CD14-positive monocyte (primary cell): ENCODE results near the gene CXXC5. TPM values are rescaled to one million over a fixed set of nuclear protein-coding genes. Genes with fewer than 3 reads are reported as not detected.

Experiments used
- DNase-seq, 3 donors: peaks; one replicate each; pipeline ENCODE4 v3.0.0-alpha.2; 2011 to 2022
- H2AFZ ChIP-seq: 2 replicates; pipeline ENCODE4 v1.6.0; 2012; ENCODE audit warnings: mild to moderate bottlenecking, low read depth, low read length, inconsistent platforms; ENCODE audit not compliant: insufficient read depth, poor library complexity, severe bottlenecking
- H3K27ac ChIP-seq, 2 donors: 1 replicate in 1 of 2; 2 replicates in 1 of 2; pipeline ENCODE4 v1.5.1; 2012 to 2013; ENCODE audit warnings: low read length in 2 of 2, control low read depth in 1 of 2, inconsistent platforms in 1 of 2, low read depth in 1 of 2, mild to moderate bottlenecking in 1 of 2
- H3K27me3 ChIP-seq, 2 donors: one replicate each; pipeline versions ENCODE4 v1.6.0 to v1.6.1; 2011 to 2013; ENCODE audit warnings: low read length in 2 of 2; ENCODE audit not compliant: control insufficient read depth in 2 of 2, insufficient read depth in 2 of 2
- H3K36me3 ChIP-seq, 2 donors: replicated peaks in 1 of 2; 1 replicate in 1 of 2; 2 replicates in 1 of 2; pipeline versions ENCODE4 v1.5.1 to v1.6.1; 2012 to 2013; ENCODE audit warnings: low read length in 2 of 2, control low read depth in 1 of 2, inconsistent platforms in 1 of 2, mild to moderate bottlenecking in 1 of 2; ENCODE audit not compliant: insufficient read depth in 2 of 2, control insufficient read depth in 1 of 2
- H3K4me1 ChIP-seq, 2 donors: 1 replicate in 1 of 2; 2 replicates in 1 of 2; pipeline versions ENCODE4 v1.5.1 to v1.6.1; 2012 to 2013; ENCODE audit warnings: low read length in 2 of 2, control low read depth in 1 of 2, inconsistent platforms in 1 of 2, mild to moderate bottlenecking in 1 of 2, moderate library complexity in 1 of 2; ENCODE audit not compliant: insufficient read depth in 2 of 2, control insufficient read depth in 1 of 2
- H3K4me2 ChIP-seq: replicated peaks from 2 replicates; pipeline ENCODE3; 2012; ENCODE audit warnings: low read length, moderate library complexity, mild to moderate bottlenecking; ENCODE audit not compliant: poor library complexity, severe bottlenecking; ENCODE audit errors: extremely low read depth
- H3K4me3 ChIP-seq, 3 experiments: fragments of 200-600 bp in 1 of 3; sonication (generic) in 1 of 3; replicated peaks in 1 of 3; 1 replicate in 2 of 3; 2 replicates in 1 of 3; pipeline ENCODE4 v1.5.1; 2011 to 2013; ENCODE audit warnings: low read length in 3 of 3, mild to moderate bottlenecking in 3 of 3, control low read depth in 2 of 3, low read depth in 2 of 3, inconsistent platforms in 1 of 3, moderate library complexity in 1 of 3
- H3K79me2 ChIP-seq: 2 replicates; pipeline ENCODE4 v1.6.0; 2012; ENCODE audit warnings: mild to moderate bottlenecking, control low read depth, inconsistent platforms, low read length, moderate library complexity; ENCODE audit not compliant: insufficient read depth
- H3K9ac ChIP-seq: 2 replicates; pipeline ENCODE4 v1.6.0; 2017; ENCODE audit warnings: low read length, mild to moderate bottlenecking; ENCODE audit not compliant: insufficient read depth, poor library complexity, severe bottlenecking
- H3K9me3 ChIP-seq, 2 donors: replicated peaks in 1 of 2; 1 replicate in 1 of 2; 2 replicates in 1 of 2; pipeline versions ENCODE4 v1.5.1 to v1.6.1; 2012 to 2013; ENCODE audit warnings: low read length in 2 of 2, control low read depth in 1 of 2; ENCODE audit not compliant: control insufficient read depth in 1 of 2, insufficient read depth in 1 of 2
- H4K20me1 ChIP-seq: 2 replicates; pipeline ENCODE4 v1.6.0; 2012; ENCODE audit warnings: mild to moderate bottlenecking, low read length, control low read depth, moderate library complexity; ENCODE audit not compliant: insufficient read depth
- H3K27ac Mint-ChIP-seq, 7 donors: one replicate each; pipeline ENCODE4 v1.8.0; 2020; ENCODE audit warnings: mild to moderate bottlenecking in 7 of 7, mixed read lengths in 7 of 7, moderate library complexity in 6 of 7, inconsistent platforms in 2 of 7
- H3K27me3 Mint-ChIP-seq, 3 donors: one replicate each; pipeline ENCODE4 v1.8.0; 2021 to 2022; ENCODE audit warnings: low read depth in 3 of 3, mild to moderate bottlenecking in 3 of 3, mixed read lengths in 3 of 3, moderate library complexity in 3 of 3, inconsistent platforms in 1 of 3
- H3K36me3 Mint-ChIP-seq, 2 donors: one replicate each; pipeline ENCODE4 v1.8.0; 2020; ENCODE audit warnings: mixed read lengths in 2 of 2, inconsistent platforms in 1 of 2, mild to moderate bottlenecking in 1 of 2
- H3K4me1 Mint-ChIP-seq: one replicate; pipeline ENCODE4 v1.8.0; 2020; ENCODE audit warnings: mild to moderate bottlenecking, mixed read lengths
- H3K4me3 Mint-ChIP-seq, 2 donors: one replicate each; pipeline ENCODE4 v1.8.0; 2020; ENCODE audit warnings: mild to moderate bottlenecking in 2 of 2, mixed read lengths in 2 of 2, moderate library complexity in 1 of 2
- H3K9me3 Mint-ChIP-seq, 7 donors: one replicate each; pipeline ENCODE4 v1.8.0; 2020 to 2022; ENCODE audit warnings: mixed read lengths in 7 of 7, mild to moderate bottlenecking in 6 of 7, moderate library complexity in 6 of 7, inconsistent platforms in 2 of 7
- WGBS: methylation state at CpG from one replicate; pipeline ENCODE4 v1.1.5; 2013; ENCODE audit warnings: missing lambda C conversion rate; ENCODE audit not compliant: insufficient coverage; 5-methylcytosine and 5-hydroxymethylcytosine counted together
- intact Hi-C, 2 donors: fragments of 100-400 bp; cut with micrococcal nuclease; formaldehyde crosslinking; loops; one replicate each; pipeline versions ENCODE4 v1.15.0 to v1.15.1; 2023
- polyA plus RNA-seq, 3 donors: library from polyadenylated mRNA; depleted of rRNA in 1 of 3; unstranded in 2 of 3; stranded (reverse) in 1 of 3; fragments of 300-500 nt in 2 of 3; fragments of >200 nt in 1 of 3; fragmentation: Illumina TruSeq in 2 of 3; gene quantifications; 1 replicate in 2 of 3; 2 replicates in 1 of 3; pipeline ENCODE4 v1.2.3, GENCODE V29; 2012 to 2021
- TF ChIP-seq, protein P1 (sequence below): fragments of 200-600 bp; IDR thresholded peaks from one replicate; pipeline ENCODE4 v1.8.0; 2022; ENCODE audit warnings: antibody characterized with exemption, mild to moderate bottlenecking

CXXC5 gene
- polyA plus RNA-seq, 3 donors: 22.4 to 37.2 (median 33.7) TPM

GRCh38 chr5:139668064-139668880 is 20.1 kb downstream of the CXXC5 start:
- Histone ChIP-seq H3K9ac (peak overlapping the region; percentile 84), H3K27ac (peak overlapping the region; percentile 31 to 80), H3K27me3 (peaks cover 0 to 18% of the 10 kb centered on the region in 2 donors), H3K4me3 (peak overlapping the region; percentile 45 to 74 (median 48)), H2AFZ (peak overlapping the region; percentile 69), H3K36me3 (no peaks in the 10 kb centered on the region), H3K4me1 (peaks cover 82 to 86% of the 10 kb centered on the region in 2 donors), H4K20me1 (peaks cover 25% of the 10 kb centered on the region), H3K79me2 (peaks cover 43% of the 10 kb centered on the region), H3K9me3 (no peaks in the 10 kb centered on the region), H3K4me2 (peak overlapping the region; percentile 76)
- WGBS: 2% methylated on average over 47 of the region's 55 CpGs
- TF ChIP-seq, protein P1, sequence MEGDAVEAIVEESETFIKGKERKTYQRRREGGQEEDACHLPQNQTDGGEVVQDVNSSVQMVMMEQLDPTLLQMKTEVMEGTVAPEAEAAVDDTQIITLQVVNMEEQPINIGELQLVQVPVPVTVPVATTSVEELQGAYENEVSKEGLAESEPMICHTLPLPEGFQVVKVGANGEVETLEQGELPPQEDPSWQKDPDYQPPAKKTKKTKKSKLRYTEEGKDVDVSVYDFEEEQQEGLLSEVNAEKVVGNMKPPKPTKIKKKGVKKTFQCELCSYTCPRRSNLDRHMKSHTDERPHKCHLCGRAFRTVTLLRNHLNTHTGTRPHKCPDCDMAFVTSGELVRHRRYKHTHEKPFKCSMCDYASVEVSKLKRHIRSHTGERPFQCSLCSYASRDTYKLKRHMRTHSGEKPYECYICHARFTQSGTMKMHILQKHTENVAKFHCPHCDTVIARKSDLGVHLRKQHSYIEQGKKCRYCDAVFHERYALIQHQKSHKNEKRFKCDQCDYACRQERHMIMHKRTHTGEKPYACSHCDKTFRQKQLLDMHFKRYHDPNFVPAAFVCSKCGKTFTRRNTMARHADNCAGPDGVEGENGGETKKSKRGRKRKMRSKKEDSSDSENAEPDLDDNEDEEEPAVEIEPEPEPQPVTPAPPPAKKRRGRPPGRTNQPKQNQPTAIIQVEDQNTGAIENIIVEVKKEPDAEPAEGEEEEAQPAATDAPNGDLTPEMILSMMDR: no peak
- peak overlapping the region; percentile 81 to 91 for H3K4me3 Mint-ChIP-seq
- peaks cover 79% of the 10 kb centered on the region for H3K4me1 Mint-ChIP-seq
- H3K27me3 Mint-ChIP-seq: peaks cover 13 to 36% (median 24%) of the 10 kb centered on the region in 3 donors
- peak overlapping the region in 6 of 7 donors; percentile 81 to 96 (median 86) for H3K27ac Mint-ChIP-seq
- peaks cover 0 to 2% (median 0%) of the 10 kb centered on the region in 7 donors for H3K9me3 Mint-ChIP-seq
- DNase-seq: peak; percentile 64 to 70 (median 68)
- intact Hi-C loops: no loop called here
- peaks cover 25 to 26% of the 10 kb centered on the region in 2 donors for H3K36me3 Mint-ChIP-seq

DNA sequence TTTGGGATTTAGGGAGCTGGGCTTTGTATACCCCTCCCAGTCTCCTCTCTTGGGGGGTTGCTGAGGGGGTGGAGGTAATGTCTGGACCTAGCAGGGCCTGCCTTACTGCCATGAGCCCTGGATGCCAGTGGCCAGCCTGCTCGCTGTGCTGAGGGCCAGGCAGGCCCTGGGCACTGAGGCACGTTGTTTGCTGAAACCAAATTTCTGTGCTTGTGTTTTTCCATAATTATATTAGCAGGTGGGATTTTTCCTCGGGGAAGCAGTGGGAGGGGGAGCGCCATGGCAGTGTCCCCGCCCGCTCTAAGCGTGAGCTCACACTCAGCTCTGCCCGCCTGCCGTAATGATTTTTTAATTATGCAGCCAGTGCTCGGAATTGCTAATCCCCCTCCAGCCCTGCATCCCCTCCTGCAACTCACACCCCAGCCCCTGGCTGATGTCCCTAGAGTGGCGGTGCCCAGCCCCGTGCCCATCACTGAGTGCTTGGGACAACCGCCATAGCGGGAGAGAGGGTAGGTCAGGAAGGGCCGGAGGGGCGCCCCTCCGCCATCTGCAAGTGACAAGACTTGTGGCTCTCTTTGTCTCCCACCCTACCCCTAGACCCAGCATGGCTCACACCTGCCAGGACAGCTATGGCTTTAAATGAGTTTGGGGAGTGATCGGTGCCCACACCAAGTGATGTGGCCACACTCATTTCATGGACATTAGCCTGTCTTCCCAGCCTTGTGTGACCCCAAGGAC is 20.9 kb downstream of the CXXC5 start:
- H3K4me1 Mint-ChIP-seq: peaks cover 70% of the 10 kb centered on the region
- Histone ChIP-seq H3K4me2 (peak overlapping the region; percentile 76), H3K27me3 (peaks cover 0 to 18% of the 10 kb centered on the region in 2 donors), H3K4me1 (peaks cover 74 to 78% of the 10 kb centered on the region in 2 donors), H3K36me3 (no peaks in the 10 kb centered on the region), H3K9ac (peak overlapping the region; percentile 84), H3K27ac (peak overlapping the region in 1 of 2 donors; percentile 80), H4K20me1 (peaks cover 32% of the 10 kb centered on the region), H3K9me3 (no peaks in the 10 kb centered on the region), H2AFZ (no peak overlapping the region), H3K4me3 (peak overlapping the region in 2 of 3 experiments; percentile 45 to 74), H3K79me2 (peaks cover 37% of the 10 kb centered on the region)
- intact Hi-C loops: no loop called here
- TF ChIP-seq, protein P1: no peak
- H3K36me3 Mint-ChIP-seq: peaks cover 22 to 23% of the 10 kb centered on the region in 2 donors
- WGBS: 60% methylated on average over 6 of the region's 18 CpGs
- peaks cover 0 to 2% (median 0%) of the 10 kb centered on the region in 7 donors for H3K9me3 Mint-ChIP-seq
- peaks cover 14 to 36% (median 24%) of the 10 kb centered on the region in 3 donors for H3K27me3 Mint-ChIP-seq
- peak overlapping the region; percentile 81 to 91 for H3K4me3 Mint-ChIP-seq
- no peak for DNase-seq
- H3K27ac Mint-ChIP-seq: peak overlapping the region in 5 of 7 donors; percentile 18 to 96 (median 71)
